ENCODE results near the gene DNM3.
A peak's percentile ranks its signal among the peaks of the same experiment; 100 is the strongest.
"Not testable (repeated sequence)": the region's sequence is repeated elsewhere in the genome, so short reads cannot be mapped to it uniquely, and the experiment has no call there.

DNM3 gene

GRCh38 chr1:172420385-172420784, 579.1 kb downstream of the DNM3 start, which contains the start of gene C1orf105:
TSS of gene C1orf105 (plus strand) at chr1:172420685. CDS start at chr1:172420886, 201 bp downstream.
- DNase-seq (ENCODE audit: low read depth in 2 of 2): no peak

GRCh38 chr1:172421974-172422604, 580.8 kb downstream of the DNM3 start:
- no peak for DNase-seq (ENCODE audit: low read depth in 2 of 2)

DNA sequence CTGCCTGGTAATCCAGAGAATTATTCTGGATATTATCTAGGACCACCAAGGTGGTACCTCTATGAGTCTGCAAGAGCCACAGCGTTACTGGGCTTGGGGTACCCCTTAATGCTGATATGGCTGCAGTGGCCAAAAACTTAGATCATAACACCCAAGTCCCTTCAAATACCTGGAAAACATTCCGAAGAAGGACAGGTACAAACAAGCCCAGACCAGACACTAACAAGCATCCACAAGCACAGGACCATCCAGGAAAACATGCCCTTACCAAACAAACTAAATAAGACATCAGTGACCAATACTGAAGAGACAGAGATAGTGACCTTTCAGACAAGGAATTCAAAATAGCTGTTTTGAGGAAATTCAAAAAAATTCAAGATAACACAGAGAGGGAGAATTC, 582.0 kb downstream of the DNM3 start:
- no peak for DNase-seq (ENCODE audit: low read depth in 2 of 2)

- no peak for DNase-seq (ENCODE audit: low read depth in 2 of 2)
Observed at GRCh38 chr1:172425339-172425738, 584.0 kb downstream of the DNM3 start.

DNA sequence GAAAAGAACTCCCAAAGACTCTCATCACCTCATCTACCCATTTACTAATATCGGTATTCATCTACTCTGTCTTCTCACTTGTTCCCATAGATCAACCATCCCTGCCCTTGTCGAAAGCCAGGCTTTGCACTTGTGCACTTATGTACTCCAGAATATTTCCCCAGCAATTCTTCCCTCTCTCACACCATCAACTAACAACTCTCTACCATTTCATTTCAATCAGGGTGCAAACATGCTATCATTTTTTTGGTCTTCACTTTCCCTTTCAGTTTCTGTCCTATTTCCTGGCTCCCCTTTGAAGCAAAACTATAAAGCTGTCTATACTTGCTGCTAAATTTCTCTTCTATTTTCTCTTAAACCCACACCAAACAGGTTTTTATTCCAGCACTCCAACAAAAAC, 585.9 kb downstream of the DNM3 start:
- no peak for DNase-seq (ENCODE audit: low read depth in 2 of 2)

- no peak for DNase-seq (ENCODE audit: low read depth in 2 of 2)
Observed at GRCh38 chr1:172429331-172430127, 588.2 kb downstream of the DNM3 start.

GRCh38 chr1:172430128-172430454, 588.8 kb downstream of the DNM3 start:
- DNase-seq (ENCODE audit: low read depth in 2 of 2): no peak

- no peak for DNase-seq (ENCODE audit: low read depth in 2 of 2)
Observed at GRCh38 chr1:172431204-172431603, 589.9 kb downstream of the DNM3 start.

DNA sequence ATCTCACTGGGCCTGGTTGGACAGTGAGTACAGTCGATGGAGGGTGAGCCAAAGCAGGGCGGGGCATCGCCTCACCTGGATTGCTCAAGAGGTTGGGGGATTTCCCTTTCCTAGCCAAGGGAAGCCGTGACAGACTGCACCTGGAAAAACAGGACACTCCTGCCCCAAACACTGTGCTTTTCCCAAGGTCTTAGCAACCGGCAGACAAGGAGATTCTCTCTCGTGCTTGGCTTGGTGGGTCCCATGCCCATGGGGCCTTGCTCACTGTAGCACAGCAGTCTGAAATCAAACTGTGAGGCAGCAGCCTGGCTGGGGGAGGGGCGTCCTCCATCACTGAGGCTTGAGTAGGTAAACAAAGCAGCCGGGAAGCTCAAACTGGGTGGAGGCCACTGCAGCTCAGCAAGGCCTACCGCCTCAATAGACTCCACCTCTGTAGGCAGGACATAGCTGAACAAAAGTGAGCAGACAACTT, 590.5 kb downstream of the DNM3 start:
- no peak for DNase-seq (ENCODE audit: low read depth in 2 of 2)

GRCh38 chr1:172437183-172437582, 595.9 kb downstream of the DNM3 start:
- not testable (repeated sequence) for DNase-seq (ENCODE audit: low read depth in 2 of 2)

- DNase-seq (ENCODE audit: low read depth in 2 of 2): no peak
Observed at GRCh38 chr1:172442404-172442803, 601.1 kb downstream of the DNM3 start.

DNA sequence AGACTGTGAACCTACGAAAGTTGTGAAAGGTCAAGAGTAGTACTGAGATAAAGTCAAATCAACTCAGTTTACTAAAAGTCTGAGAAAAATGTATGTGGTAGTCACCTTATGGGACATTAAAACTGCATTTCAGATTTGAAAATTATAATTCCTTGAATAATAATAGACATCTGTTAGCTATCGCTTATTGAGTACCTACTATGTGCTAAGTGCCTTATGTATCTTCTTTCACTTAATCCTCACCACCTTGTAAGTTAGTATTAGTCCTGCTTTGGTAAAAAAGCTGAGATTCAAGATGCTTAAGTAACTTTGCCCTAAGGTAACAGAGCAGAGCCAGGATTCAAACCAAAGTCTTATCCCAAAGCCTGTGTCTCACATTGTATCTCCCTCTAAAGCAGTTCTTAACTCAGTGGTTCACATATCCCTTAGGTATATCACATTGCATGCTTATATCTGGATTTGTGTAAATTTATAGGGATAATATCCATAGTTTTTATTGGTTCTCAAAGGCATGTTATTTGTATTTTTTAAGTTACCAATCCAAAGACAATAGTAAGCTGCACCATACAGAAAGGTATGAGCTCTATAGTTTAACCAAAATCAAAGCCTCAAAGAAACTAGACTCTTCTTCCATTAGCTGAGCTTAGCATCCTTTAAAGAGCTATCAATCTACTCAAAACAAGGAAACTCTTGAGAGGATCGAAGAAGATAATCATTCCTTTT, 601.7 kb downstream of the DNM3 start:
- DNase-seq (ENCODE audit: low read depth in 2 of 2): no peak

DNA sequence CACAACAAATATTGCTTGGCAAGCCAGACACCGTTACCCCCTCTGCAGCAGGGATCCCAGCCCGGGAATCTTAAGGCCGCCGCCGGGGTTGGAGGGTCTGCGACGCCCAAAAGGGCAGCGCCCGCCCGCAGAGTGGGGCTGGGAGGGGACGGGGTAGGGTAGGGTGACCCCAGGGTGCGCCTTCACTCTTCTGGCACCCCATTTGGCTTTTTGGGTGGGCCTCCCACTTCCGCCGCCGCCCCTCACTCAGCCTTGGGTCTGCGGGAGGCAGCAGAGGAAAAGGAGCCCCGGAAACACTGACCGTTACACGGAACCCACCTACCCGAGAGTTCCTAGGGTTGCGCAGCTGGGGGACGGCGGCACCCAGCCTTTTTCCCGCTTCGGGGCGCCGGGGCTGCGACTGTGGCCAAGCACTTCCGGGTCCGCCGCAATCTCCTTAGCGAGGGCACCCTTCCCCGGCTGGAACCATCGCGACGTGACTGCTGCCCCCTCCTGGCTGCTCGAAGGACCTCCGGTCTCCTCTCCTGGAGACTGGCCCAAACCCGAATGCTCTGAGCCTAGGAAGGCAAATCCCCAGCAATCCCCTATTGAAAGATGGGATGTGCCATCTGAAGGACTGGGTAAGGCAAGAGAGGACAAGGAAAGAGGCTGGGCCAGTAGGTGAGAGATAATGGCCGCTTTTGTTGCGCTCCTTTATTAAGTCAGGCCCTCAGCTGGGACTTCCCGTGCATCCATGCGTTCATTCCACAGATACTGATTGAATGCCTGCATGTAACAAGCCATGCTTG, 602.6 kb downstream of the DNM3 start, which contains the start of gene PIGC:
Gene PIGC, minus strand, starts transcription at position 404 of the 788 bp plus-strand sequence. CDS start 1,447 bp downstream, outside the sequence.
- peak; percentile 77 to 81 for DNase-seq (ENCODE audit: low read depth in 2 of 2)

DNA sequence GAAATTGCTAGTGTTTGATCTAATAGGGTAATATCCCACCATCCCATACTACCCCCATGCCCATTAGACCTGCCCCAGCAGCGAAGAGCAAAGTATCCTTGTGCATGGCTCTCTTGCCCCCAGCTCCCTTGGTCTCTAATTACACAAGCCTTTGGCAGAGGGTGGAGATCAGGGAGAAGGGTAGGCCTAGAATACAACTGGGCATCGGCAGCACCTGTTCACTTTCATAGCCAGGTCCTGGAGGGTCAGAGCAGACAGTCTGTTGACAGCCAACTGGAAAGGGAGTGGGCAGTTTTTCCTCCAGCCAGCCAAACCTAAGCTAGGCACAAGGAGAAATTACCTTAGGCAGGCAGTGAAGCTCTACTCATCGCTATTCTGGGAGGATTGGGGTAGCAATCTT, 605.2 kb downstream of the DNM3 start:
- DNase-seq (ENCODE audit: low read depth in 2 of 2): no peak

DNA sequence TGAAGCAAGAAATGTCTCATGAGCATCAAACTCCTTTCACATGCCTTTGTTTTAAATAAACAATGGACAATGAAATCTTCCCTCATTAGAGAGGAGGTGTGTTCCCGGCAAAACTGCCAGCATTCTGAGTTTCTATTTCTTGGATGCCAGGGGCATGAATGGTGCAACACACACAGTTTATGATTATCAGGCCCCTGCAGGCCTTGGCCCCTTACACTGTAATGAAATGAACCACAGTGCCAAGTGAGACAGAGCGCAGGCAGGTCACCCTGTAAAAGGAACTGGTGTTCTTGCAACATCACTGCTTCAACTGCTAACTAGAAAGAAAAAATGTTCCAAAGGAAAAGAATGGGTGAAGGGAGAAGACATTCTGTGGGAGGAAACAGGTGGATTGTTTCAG, 606.3 kb downstream of the DNM3 start:
- DNase-seq (ENCODE audit: low read depth in 2 of 2): no peak

- DNase-seq (ENCODE audit: low read depth in 2 of 2): no peak
Observed at GRCh38 chr1:172448995-172449584, 607.8 kb downstream of the DNM3 start.

GRCh38 chr1:172449585-172450523, 608.6 kb downstream of the DNM3 start:
- DNase-seq (ENCODE audit: low read depth in 2 of 2): no peak

DNA sequence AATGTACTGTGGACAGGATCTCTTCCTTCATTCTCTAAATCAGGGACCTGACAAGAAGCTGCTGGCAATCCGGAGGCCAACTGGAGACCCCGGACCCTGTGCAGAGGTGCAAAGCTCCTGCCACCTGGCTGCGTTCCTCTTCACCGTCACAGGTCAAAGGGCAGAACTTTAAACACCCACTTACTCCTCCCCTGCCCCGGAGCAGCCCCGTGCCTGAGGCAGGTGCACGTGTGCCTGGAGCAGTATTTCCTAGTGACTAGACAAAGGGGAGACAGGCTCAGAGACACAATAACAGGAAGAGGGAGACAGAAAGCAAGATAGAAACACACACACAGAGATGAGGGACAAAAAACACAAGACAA, 609.2 kb downstream of the DNM3 start:
- no peak for DNase-seq (ENCODE audit: low read depth in 2 of 2)

DNA sequence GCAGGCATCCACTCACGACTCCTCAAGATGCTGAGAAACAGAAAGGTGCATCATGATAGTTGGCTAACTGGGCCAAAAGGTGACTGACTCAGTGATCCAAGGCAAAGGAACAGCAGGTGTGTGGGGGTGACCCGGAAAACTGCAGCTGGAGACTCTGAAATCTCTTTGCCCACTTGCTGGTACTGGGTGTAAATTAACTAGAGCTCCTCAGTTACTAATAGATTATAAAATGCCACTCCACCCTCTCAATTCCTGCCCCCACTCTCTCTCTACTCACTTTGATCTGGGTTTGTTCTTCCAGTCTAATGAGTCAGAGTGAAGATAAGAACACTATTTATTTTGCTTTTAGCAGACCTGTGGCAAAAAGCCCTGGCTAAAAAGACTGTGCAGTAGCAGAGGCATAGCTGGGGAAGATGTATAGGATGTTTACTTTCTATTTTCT, 609.7 kb downstream of the DNM3 start:
- no peak for DNase-seq (ENCODE audit: low read depth in 2 of 2)

DNA sequence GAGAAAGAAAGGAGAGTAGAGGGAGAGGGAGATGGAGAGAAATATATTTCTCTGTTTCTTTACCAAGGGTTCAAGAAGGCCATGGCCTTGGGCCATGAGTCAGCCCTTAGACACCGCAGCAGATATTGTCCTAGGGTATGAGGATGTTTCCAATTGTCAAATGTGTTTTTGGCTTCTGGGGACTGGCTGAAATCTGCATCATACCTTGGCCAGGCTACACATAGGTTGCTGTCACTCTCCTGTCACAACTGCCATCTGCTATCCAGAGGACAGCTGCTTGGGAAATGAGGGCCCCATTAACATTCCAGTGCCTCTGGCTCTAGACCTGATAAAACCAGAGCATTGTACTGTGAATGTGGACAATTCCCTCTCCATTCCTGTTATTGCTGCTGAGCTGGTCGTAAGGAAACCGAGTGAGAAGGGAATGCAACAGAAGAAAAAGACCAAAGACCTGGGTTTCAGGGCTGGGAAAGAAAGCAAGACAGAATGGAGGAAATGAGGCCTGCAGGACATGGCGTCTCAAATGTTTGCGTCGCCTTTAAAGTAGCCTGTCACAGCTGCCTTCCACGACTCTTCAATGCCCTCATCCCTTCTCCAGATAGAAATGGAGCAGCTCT, 611.3 kb downstream of the DNM3 start:
- DNase-seq (ENCODE audit: low read depth in 2 of 2): no peak

All from stimulated activated CD8-positive, alpha-beta memory T cell treated with anti-CD3 and anti-CD28 coated beads, Interleukin-15, amount 100 ng/mL, for 4 hours (primary cell).